Measurements from ENCODE around the gene NKD1. TPM values are rescaled to one million over a fixed set of nuclear protein-coding genes. Genes with fewer than 3 reads are reported as not detected.

Gene NKD1
- total RNA-seq, 1 experiment from 2014 or later = 11.4 TPM

DNA sequence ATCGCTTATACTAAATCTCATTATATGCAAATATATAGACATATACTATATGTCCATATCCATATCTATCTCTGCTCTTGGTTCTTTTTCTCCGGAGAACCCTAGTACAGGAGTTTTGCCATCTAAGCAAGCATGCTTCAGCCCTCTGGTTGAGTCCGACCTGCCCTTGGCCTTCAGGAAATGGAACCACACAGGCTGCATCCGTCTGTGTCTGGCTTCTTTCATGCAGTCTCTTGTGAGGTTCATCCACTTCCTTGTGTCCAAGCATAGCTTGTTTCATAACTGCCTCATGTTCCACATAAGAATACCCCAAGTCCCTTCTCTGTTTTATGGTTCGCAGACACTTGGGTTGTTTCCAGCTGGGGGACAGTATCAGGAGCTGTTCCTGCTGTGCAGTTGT lies 116.1 kb downstream of the NKD1 start:
- H3K9ac ChIP-seq (ENCODE audit: low read length) = no peak overlapping the region
- H2AFZ ChIP-seq (ENCODE audit: low read depth, low read length, poor library complexity, severe bottlenecking) = no peak overlapping the region
- POLR2A ChIA-PET = no interaction called here
- no peak overlapping the region for H3K4me3 ChIP-seq (replicated peaks in 1 of 2; ENCODE audit: low read depth in 1 of 2, low read length in 2 of 2)
- H3K27me3 ChIP-seq (ENCODE audit: insufficient read depth, low read length) = no peaks in the 10 kb centered on the region
- H3K36me3 ChIP-seq (ENCODE audit: control insufficient read depth in 1 of 2, insufficient read depth in 2 of 2, low read length in 2 of 2) = no peaks in the 10 kb centered on the region
- H3K4me2 ChIP-seq (ENCODE audit: low read length) = no peak overlapping the region
- no peak overlapping the region for H3K27ac ChIP-seq (ENCODE audit: low read depth, low read length)
- ATAC-seq (no peak), DNase-seq (ENCODE audit: low read depth, low spot score) (no peak)
- CTCF ChIA-PET = interaction anchor here (0.9 to 2.2 kb wide), 6 partner anchors 8 to 450 kb away, joined by 3 to 11 read pairs (median 5); no protein-coding TSS in a partner anchor
- TF ChIP-seq ELF1 (IDR thresholded peaks at IDR 0.05; ENCODE audit: borderline replicate concordance, low read depth) (no peak), EZH2phosphoT487 (IDR thresholded peaks at IDR 0.05; ENCODE audit: borderline replicate concordance) (no peak), MAX (IDR thresholded peaks at IDR 0.05) (no peak), ZBTB33 (IDR thresholded peaks at IDR 0.05; ENCODE audit: extremely low read depth, insufficient replicate concordance, low read length) (no peak), RAD21 (IDR thresholded peaks at IDR 0.05; ENCODE audit: low read depth) (no peak), CTCF (IDR thresholded peaks at IDR 0.05 in 2 of 3, conservative IDR thresholded peaks at IDR 0.05 in 1 of 3; ENCODE audit: borderline replicate concordance in 1 of 3, insufficient read depth in 1 of 3, low read depth in 2 of 3, low read length in 2 of 3) (no peak), TCF7L2 (IDR thresholded peaks at IDR 0.05; ENCODE audit: borderline replicate concordance, extremely low read depth, insufficient read depth, insufficient read length) (no peak), YY1 (IDR thresholded peaks at IDR 0.05; ENCODE audit: extremely low read depth, insufficient replicate concordance, low read depth, low read length) (no peak), JUND (IDR thresholded peaks at IDR 0.05) (no peak), CBX3 (IDR thresholded peaks at IDR 0.05; ENCODE audit: low read depth) (no peak), CEBPB (IDR thresholded peaks at IDR 0.05; ENCODE audit: low read depth) (no peak), SIN3A (IDR thresholded peaks at IDR 0.05; ENCODE audit: low read depth) (no peak), ZFX (IDR thresholded peaks at IDR 0.05) (no peak)
- TF ChIP-seq, protein P1, sequence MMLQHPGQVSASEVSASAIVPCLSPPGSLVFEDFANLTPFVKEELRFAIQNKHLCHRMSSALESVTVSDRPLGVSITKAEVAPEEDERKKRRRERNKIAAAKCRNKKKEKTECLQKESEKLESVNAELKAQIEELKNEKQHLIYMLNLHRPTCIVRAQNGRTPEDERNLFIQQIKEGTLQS (IDR thresholded peaks at IDR 0.05) = no peak
- TF ChIP-seq, protein P2, sequence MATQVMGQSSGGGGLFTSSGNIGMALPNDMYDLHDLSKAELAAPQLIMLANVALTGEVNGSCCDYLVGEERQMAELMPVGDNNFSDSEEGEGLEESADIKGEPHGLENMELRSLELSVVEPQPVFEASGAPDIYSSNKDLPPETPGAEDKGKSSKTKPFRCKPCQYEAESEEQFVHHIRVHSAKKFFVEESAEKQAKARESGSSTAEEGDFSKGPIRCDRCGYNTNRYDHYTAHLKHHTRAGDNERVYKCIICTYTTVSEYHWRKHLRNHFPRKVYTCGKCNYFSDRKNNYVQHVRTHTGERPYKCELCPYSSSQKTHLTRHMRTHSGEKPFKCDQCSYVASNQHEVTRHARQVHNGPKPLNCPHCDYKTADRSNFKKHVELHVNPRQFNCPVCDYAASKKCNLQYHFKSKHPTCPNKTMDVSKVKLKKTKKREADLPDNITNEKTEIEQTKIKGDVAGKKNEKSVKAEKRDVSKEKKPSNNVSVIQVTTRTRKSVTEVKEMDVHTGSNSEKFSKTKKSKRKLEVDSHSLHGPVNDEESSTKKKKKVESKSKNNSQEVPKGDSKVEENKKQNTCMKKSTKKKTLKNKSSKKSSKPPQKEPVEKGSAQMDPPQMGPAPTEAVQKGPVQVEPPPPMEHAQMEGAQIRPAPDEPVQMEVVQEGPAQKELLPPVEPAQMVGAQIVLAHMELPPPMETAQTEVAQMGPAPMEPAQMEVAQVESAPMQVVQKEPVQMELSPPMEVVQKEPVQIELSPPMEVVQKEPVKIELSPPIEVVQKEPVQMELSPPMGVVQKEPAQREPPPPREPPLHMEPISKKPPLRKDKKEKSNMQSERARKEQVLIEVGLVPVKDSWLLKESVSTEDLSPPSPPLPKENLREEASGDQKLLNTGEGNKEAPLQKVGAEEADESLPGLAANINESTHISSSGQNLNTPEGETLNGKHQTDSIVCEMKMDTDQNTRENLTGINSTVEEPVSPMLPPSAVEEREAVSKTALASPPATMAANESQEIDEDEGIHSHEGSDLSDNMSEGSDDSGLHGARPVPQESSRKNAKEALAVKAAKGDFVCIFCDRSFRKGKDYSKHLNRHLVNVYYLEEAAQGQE (IDR thresholded peaks at IDR 0.05; ENCODE audit: low read depth) = no peak
- RAD21 ChIA-PET (ENCODE audit: low non-redundant PET in 1 of 2, low total read pairs in 2 of 2, uncharacterized antibody in 2 of 2, unreplicated experiment in 2 of 2) = no interaction called here
- no peaks in the 10 kb centered on the region for H3K79me2 ChIP-seq (ENCODE audit: insufficient read depth, low read length)
- peaks cover 0 to 5% of the 10 kb centered on the region in 2 experiments; a peak in 1 of 4 replicates for H3K4me1 ChIP-seq (ENCODE audit: control insufficient read depth in 1 of 2, insufficient read depth in 2 of 2, low read length in 2 of 2)
- peaks cover 0 to 5% of the 10 kb centered on the region in 2 experiments; a peak in 2 of 4 replicates for H3K9me3 ChIP-seq (ENCODE audit: control insufficient read depth in 1 of 2, insufficient read depth in 1 of 2, low read depth in 1 of 2, low read length in 2 of 2)
- intact Hi-C loops (cut with micrococcal nuclease) = loop anchor here (2.0 kb wide), 1 partner anchor 83 kb away; no protein-coding TSS in a partner anchor
- no TSS peak for BruUV-seq (replicated peaks)
- no peaks in the 10 kb centered on the region for H3K9me2 ChIP-seq (ENCODE audit: insufficient read depth)
- no peaks in the 10 kb centered on the region for H4K20me1 ChIP-seq (ENCODE audit: insufficient read depth)
